Stimulated activated CD4-positive, alpha-beta T cell treated with anti-CD3 and anti-CD28 coated beads, Interleukin-12 subunit alpha, Interleukin-12 subunit beta, amount 100 ng/mL, for 24 hours (primary cell): ENCODE data around the gene DNAJC1.

Experiments used
- DNase-seq, 2 experiments: peaks; one replicate each; pipeline ENCODE4 v3.0.0-alpha.2; 2020; ENCODE audit warnings: low read depth in 2 of 2

The DNAJC1 gene

GRCh38 chr10:21962358-21962757 lies 41.2 kb downstream of the DNAJC1 start:
- no peak for DNase-seq

- DNase-seq, result no peak
Observed at GRCh38 chr10:21961847-21962246, 41.7 kb downstream of the DNAJC1 start.

- DNase-seq, result no peak
Observed at GRCh38 chr10:21959998-21960397, 43.5 kb downstream of the DNAJC1 start.

GRCh38 chr10:21954690-21955089 lies 48.8 kb downstream of the DNAJC1 start:
- DNase-seq, result no peak

- no peak for DNase-seq
Observed at GRCh38 chr10:21954132-21954531, 49.4 kb downstream of the DNAJC1 start.

- DNase-seq, result no peak
Observed at GRCh38 chr10:21953585-21954057, 49.9 kb downstream of the DNAJC1 start.

- no peak for DNase-seq
Observed at GRCh38 chr10:21950566-21950965, 53.0 kb downstream of the DNAJC1 start.

GRCh38 chr10:21946946-21947345 lies 56.6 kb downstream of the DNAJC1 start:
- DNase-seq, result no peak

GRCh38 chr10:21944727-21945386 lies 58.7 kb downstream of the DNAJC1 start:
- no peak for DNase-seq

- DNase-seq, result no peak
Observed at GRCh38 chr10:21943633-21944265, 59.8 kb downstream of the DNAJC1 start.

- no peak for DNase-seq
Observed at GRCh38 chr10:21935439-21936023, 68.0 kb downstream of the DNAJC1 start.

- no peak for DNase-seq
Observed at GRCh38 chr10:21934307-21934706, 69.2 kb downstream of the DNAJC1 start.

GRCh38 chr10:21929070-21929469 lies 74.5 kb downstream of the DNAJC1 start:
- DNase-seq, result no peak

GRCh38 chr10:21927631-21928353 lies 75.7 kb downstream of the DNAJC1 start:
- no peak for DNase-seq

- no peak for DNase-seq
Observed at GRCh38 chr10:21926949-21927348, 76.6 kb downstream of the DNAJC1 start.

- DNase-seq, result no peak
Observed at GRCh38 chr10:21926358-21926925, 77.1 kb downstream of the DNAJC1 start.

GRCh38 chr10:21925851-21926250 lies 77.7 kb downstream of the DNAJC1 start:
- no peak for DNase-seq

- DNase-seq, result no peak
Observed at GRCh38 chr10:21924511-21924910, 79.0 kb downstream of the DNAJC1 start.

- DNase-seq, result no peak
Observed at GRCh38 chr10:21920633-21921032, 82.9 kb downstream of the DNAJC1 start.

GRCh38 chr10:21919906-21920305 lies 83.6 kb downstream of the DNAJC1 start:
- no peak for DNase-seq

GRCh38 chr10:21919117-21919516 lies 84.4 kb downstream of the DNAJC1 start:
- DNase-seq, result no peak

GRCh38 chr10:21912625-21913024 lies 90.9 kb downstream of the DNAJC1 start:
- no peak for DNase-seq
